GM12878 (cell line): ENCODE results near the gene RPL10. TPM values are rescaled to one million over a fixed set of nuclear protein-coding genes. Genes with fewer than 3 reads are reported as not detected.

Experiments
- ATAC-seq: fragments of 200-7000 bp; cut with Tn5 transposase; 3 replicates; pipeline ENCODE4 v1.9.1; 2020; ENCODE audit warnings: mild to moderate bottlenecking, moderate library complexity
- BruUV-seq: library from RNA; stranded (reverse); fragments of 400-500 nt; replicated peaks from 2 replicates; lab custom pipeline; 2021; lab: Mats Ljungman, UMichigan
- CTCF ChIA-PET: fragments of 300-600 bp; sonication (Branson Sonifier 250); formaldehyde crosslinking; extraction: SDS; loops from one replicate; lab custom pipeline; 2021; ENCODE audit warnings: inconsistent platforms; lab: Yijun Ruan, JAX
- POLR2A ChIA-PET: fragments of 350-600 bp; formaldehyde crosslinking; extraction: SDS; loops from one replicate; lab custom pipeline; 2021; ENCODE audit warnings: inconsistent platforms; lab: Charles Lee
- RAD21 ChIA-PET: fragments of 300-600 bp; sonication (Branson Sonifier 250); formaldehyde crosslinking; loops from one replicate; lab custom pipeline; 2023; ENCODE audit warnings: antibody characterized with exemption; ENCODE audit not compliant: unreplicated experiment; lab: Charles Lee
- SMC1A ChIA-PET: fragments of 300-600 bp; sonication (Branson Sonifier 250); formaldehyde crosslinking; loops from one replicate; lab custom pipeline; 2023; ENCODE audit not compliant: unreplicated experiment, uncharacterized antibody; lab: Charles Lee
- DNase-seq: peaks from one replicate; pipeline ENCODE4 v3.0.0-alpha.2; 2011; ENCODE audit warnings: low read depth, low spot score
- FAIRE-seq: peaks from 3 replicates; lab custom pipeline; 2011; peaks lifted over from hg19 to GRCh38; lab: Jason Lieb, UNC
- H2AFZ ChIP-seq: 2 replicates; pipeline ENCODE4 v1.6.0; 2011; ENCODE audit warnings: low read depth, low read length, control low read depth; ENCODE audit not compliant: control insufficient read depth
- H3K27ac ChIP-seq: 2 replicates; pipeline ENCODE4 v1.5.1; 2011; ENCODE audit warnings: control low read depth; ENCODE audit not compliant: control insufficient read depth, insufficient read depth
- H3K27me3 ChIP-seq, 2 experiments: replicated peaks in 1 of 2; 2 replicates each; pipeline versions ENCODE4 v1.6.0 to v1.6.1; 2011; ENCODE audit warnings: low read length in 1 of 2; ENCODE audit not compliant: control insufficient read depth in 2 of 2, insufficient read depth in 2 of 2
- H3K36me3 ChIP-seq, 2 experiments: 2 replicates each; pipeline ENCODE4 v1.5.1; 2011; ENCODE audit warnings: low read length in 1 of 2; ENCODE audit not compliant: control insufficient read depth in 2 of 2, insufficient read depth in 2 of 2
- H3K4me1 ChIP-seq: 2 replicates; pipeline ENCODE4 v1.6.1; 2011; ENCODE audit warnings: mild to moderate bottlenecking, low read length, moderate library complexity, mixed read lengths; ENCODE audit not compliant: control insufficient read depth, insufficient read depth
- H3K4me2 ChIP-seq: 2 replicates; pipeline ENCODE4 v1.6.0; 2011; ENCODE audit warnings: control low read depth; ENCODE audit not compliant: control insufficient read depth, insufficient read depth
- H3K4me3 ChIP-seq: fragments of 200-600 bp; sonication (generic); 2 replicates; pipeline ENCODE4 v1.5.1; 2016
- H3K79me2 ChIP-seq: 2 replicates; pipeline ENCODE4 v1.6.0; 2011; ENCODE audit warnings: low read length; ENCODE audit not compliant: control insufficient read depth, insufficient read depth
- H3K9ac ChIP-seq: 2 replicates; pipeline ENCODE4 v1.8.0; 2011; ENCODE audit warnings: low read length, control low read depth, mixed read lengths; ENCODE audit not compliant: control insufficient read depth, insufficient read depth
- H3K9me3 ChIP-seq: replicated peaks from 3 replicates; pipeline ENCODE4 v1.5.1; 2011; ENCODE audit warnings: mild to moderate bottlenecking, low read length; ENCODE audit not compliant: control insufficient read depth, insufficient read depth
- H4K20me1 ChIP-seq: 2 replicates; pipeline ENCODE4 v1.6.0; 2011; ENCODE audit not compliant: control insufficient read depth, insufficient read depth
- ATF3 ChIP-seq: IDR thresholded peaks from 2 replicates; pipeline ENCODE4 v1.6.1; 2011; ENCODE audit warnings: low read depth, mild to moderate bottlenecking, low read length, moderate library complexity, borderline replicate concordance; ENCODE audit errors: extremely low read depth
- BCL3 ChIP-seq: IDR thresholded peaks from 2 replicates; pipeline ENCODE4 v1.6.1; 2011; ENCODE audit warnings: borderline replicate concordance, low read depth, mild to moderate bottlenecking, moderate library complexity, low read length; ENCODE audit not compliant: insufficient read depth, poor library complexity, severe bottlenecking
- BHLHE40 ChIP-seq, 2 experiments: fragments of 450-650 bp in 1 of 2; IDR thresholded peaks; 2 replicates each; pipeline ENCODE4 v1.6.1; 2011 to 2017; ENCODE audit warnings: low read depth in 2 of 2, borderline replicate concordance in 1 of 2, improper control_type of control experiment in 1 of 2, low read length in 1 of 2, mild to moderate bottlenecking in 1 of 2
- CREB1 ChIP-seq: IDR thresholded peaks from 2 replicates; pipeline ENCODE4 v1.6.1; 2012; ENCODE audit warnings: low read depth, mild to moderate bottlenecking, inconsistent platforms
- CREM ChIP-seq: IDR thresholded peaks from 2 replicates; pipeline ENCODE4 v1.6.1; 2014; ENCODE audit warnings: antibody characterized with exemption, low read depth
- IKZF2 ChIP-seq, 2 experiments: fragments of 450-650 bp; IDR thresholded peaks; 2 replicates each; pipeline ENCODE4 v1.6.1; 2017; ENCODE audit warnings: mild to moderate bottlenecking in 2 of 2, moderate library complexity in 2 of 2
- LARP7 ChIP-seq: fragments of 450-650 bp; IDR thresholded peaks from 2 replicates; pipeline ENCODE4 v1.6.1; 2017; ENCODE audit warnings: mild to moderate bottlenecking
- NFXL1 ChIP-seq: fragments of 450-650 bp; IDR thresholded peaks from 2 replicates; pipeline ENCODE4 v1.6.1; 2017; ENCODE audit warnings: antibody characterized with exemption, mild to moderate bottlenecking, borderline replicate concordance
- NR2C2 ChIP-seq: IDR thresholded peaks from 2 replicates; pipeline ENCODE4 v1.6.1; 2011; ENCODE audit warnings: borderline replicate concordance, low read depth; ENCODE audit not compliant: control insufficient read depth, insufficient read length
- PKNOX1 ChIP-seq: fragments of 450-650 bp; IDR thresholded peaks from 2 replicates; pipeline ENCODE4 v1.6.1; 2016; ENCODE audit warnings: mild to moderate bottlenecking
- RAD21 ChIP-seq: IDR thresholded peaks from 2 replicates; pipeline ENCODE4 v1.6.1; 2011; ENCODE audit warnings: mild to moderate bottlenecking, low read depth, low read length, moderate library complexity; ENCODE audit not compliant: insufficient read depth
- RUNX3 ChIP-seq: IDR thresholded peaks from 2 replicates; pipeline ENCODE4 v1.6.1; 2012; ENCODE audit warnings: low read length, inconsistent platforms
- TAF1 ChIP-seq: IDR thresholded peaks from 2 replicates; pipeline ENCODE4 v1.6.1; 2011; ENCODE audit warnings: mild to moderate bottlenecking, low read depth, low read length, borderline replicate concordance
- TCF3 ChIP-seq: IDR thresholded peaks from 2 replicates; pipeline ENCODE4 v1.6.1; 2012; ENCODE audit warnings: low read depth, mild to moderate bottlenecking, low read length, borderline replicate concordance; ENCODE audit not compliant: insufficient read depth
- WGBS: methylation state at CpG from one replicate; pipeline ENCODE4 v1.1.6; 2016; ENCODE audit warnings: low lambda C conversion rate; ENCODE audit not compliant: insufficient replicate concordance, insufficient coverage; ENCODE audit errors: missing lambda C conversion rate; 5-methylcytosine and 5-hydroxymethylcytosine counted together
- in situ Hi-C: fragments of 300-500 bp; cut with MboI; formaldehyde crosslinking; loops from 9 replicates; pipeline ENCODE4 v1.14.3; 2018; ENCODE audit warnings: mixed read lengths
- intact Hi-C: fragments of 100-400 bp; cut with micrococcal nuclease; formaldehyde crosslinking; loops from one replicate; pipeline ENCODE4 v1.14.2; 2022; ENCODE audit not compliant: unreplicated experiment
- polyA plus RNA-seq, 11 experiments: library from polyadenylated mRNA; depleted of rRNA in 4 of 11; unstranded in 6 of 11; stranded (reverse) in 5 of 11; fragments of >200 nt; fragmentation: Nextera tagmentation in 4 of 11; fragmentation: Illumina TruSeq in 1 of 11; extraction: Ambion mirVana in 4 of 11; extraction: Trizol in 1 of 11; gene quantifications; 1 replicate in 1 of 11; 2 replicates in 10 of 11; pipeline versions ENCODE4 v1.2.1 to v1.2.3, GENCODE V29; 2011 to 2016; ENCODE audit warnings: inconsistent platforms in 2 of 11, missing spikeins in 2 of 11, low read depth in 1 of 11
- total RNA-seq, 4 experiments: library from RNA; depleted of rRNA in 3 of 4; stranded (reverse); fragments of >200 nt in 3 of 4; fragmentation: Illumina TruSeq in 1 of 4; extraction: Trizol in 1 of 4; gene quantifications; 2 replicates each; pipeline versions ENCODE4 v1.2.1 to v1.2.3, GENCODE V29; 2013 to 2021
- TF ChIP-seq, protein P1 (sequence below): fragments of 450-650 bp; conservative IDR thresholded peaks from 2 replicates; pipeline ENCODE4 v1.6.1; 2017; ENCODE audit warnings: mild to moderate bottlenecking, moderate library complexity

Gene RPL10
- total and polyA plus RNA-seq, 10 of the 15 experiments (the other 5 are each of a cell fraction or from before 2014, with no cell fraction given): 1,938 to 7,222 (median 4,494) TPM

- H3K9me3 ChIP-seq: no peaks in the 10 kb centered on the region; the same call in 2 of the 3 replicates
- H3K36me3 ChIP-seq: no peaks in the 10 kb centered on the region; a peak in 1 of 4 replicates
- SMC1A ChIA-PET: interaction anchor here (1.0 kb wide), 1 partner anchor 9 kb away, joined by 3 read pairs; no protein-coding TSS in a partner anchor
- H3K4me1 ChIP-seq: peaks cover 8% of the 10 kb centered on the region
- peaks cover 15% of the 10 kb centered on the region for H3K79me2 ChIP-seq
- in situ Hi-C loops: loop anchor here (5.0 kb wide), 1 partner anchor 159 kb away; no protein-coding TSS in a partner anchor
- peak overlapping the region; percentile 63; the same call in 1 of the 2 replicates for H3K4me3 ChIP-seq
- H3K27ac ChIP-seq: peak overlapping the region; percentile 81
- peak overlapping the region; percentile 69 for H3K9ac ChIP-seq
- peak overlapping the region; percentile 68; the same call in 1 of the 2 replicates for H3K4me2 ChIP-seq
- no peaks in the 10 kb centered on the region for H4K20me1 ChIP-seq
- H3K27me3 ChIP-seq: no peaks in the 10 kb centered on the region
- peak; percentile 13 for ATAC-seq
- no TSS peak for BruUV-seq
- CTCF ChIA-PET: no interaction called here
- no peak for DNase-seq
- peak overlapping the region; percentile 34 for H2AFZ ChIP-seq
- no peak for FAIRE-seq
- intact Hi-C loops: loop anchor here (10.0 kb wide), 1 partner anchor 47 kb away; the partner anchor contains the start of gene ATP6AP1
- POLR2A ChIA-PET: interaction anchor here (0.6 to 1.3 kb wide), 7 partner anchors 7 to 455 kb away, joined by 3 to 6 read pairs (median 3); partner anchors contain the start of gene PLXNA3
- RAD21 ChIA-PET: no interaction called here
- WGBS: 31% methylated on average over 67 of the region's 79 CpGs
- 0 out of 2 replicates have a peak, but pooled peaks have one; percentile 18 for TF ChIP-seq TCF3
- TF ChIP-seq, protein P1, sequence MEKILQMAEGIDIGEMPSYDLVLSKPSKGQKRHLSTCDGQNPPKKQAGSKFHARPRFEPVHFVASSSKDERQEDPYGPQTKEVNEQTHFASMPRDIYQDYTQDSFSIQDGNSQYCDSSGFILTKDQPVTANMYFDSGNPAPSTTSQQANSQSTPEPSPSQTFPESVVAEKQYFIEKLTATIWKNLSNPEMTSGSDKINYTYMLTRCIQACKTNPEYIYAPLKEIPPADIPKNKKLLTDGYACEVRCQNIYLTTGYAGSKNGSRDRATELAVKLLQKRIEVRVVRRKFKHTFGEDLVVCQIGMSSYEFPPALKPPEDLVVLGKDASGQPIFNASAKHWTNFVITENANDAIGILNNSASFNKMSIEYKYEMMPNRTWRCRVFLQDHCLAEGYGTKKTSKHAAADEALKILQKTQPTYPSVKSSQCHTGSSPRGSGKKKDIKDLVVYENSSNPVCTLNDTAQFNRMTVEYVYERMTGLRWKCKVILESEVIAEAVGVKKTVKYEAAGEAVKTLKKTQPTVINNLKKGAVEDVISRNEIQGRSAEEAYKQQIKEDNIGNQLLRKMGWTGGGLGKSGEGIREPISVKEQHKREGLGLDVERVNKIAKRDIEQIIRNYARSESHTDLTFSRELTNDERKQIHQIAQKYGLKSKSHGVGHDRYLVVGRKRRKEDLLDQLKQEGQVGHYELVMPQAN: peak; percentile 30; the same call in 1 of the 2 replicates
- TF ChIP-seq BHLHE40 (IDR thresholded peaks at IDR 0.05; ENCODE audit: borderline replicate concordance in 1 of 2, low read depth in 2 of 2, low read length in 1 of 2): peak in 1 of 2 experiments; percentile 80; a peak in 2 of 4 replicates
- TF ChIP-seq PKNOX1: 0 out of 2 replicates have a peak, but pooled peaks have one; percentile 2
- no peak for TF ChIP-seq ATF3
- TF ChIP-seq NFXL1: no peak
- peak; percentile 71; the same call in 1 of the 2 replicates for TF ChIP-seq CREB1
- peak; percentile 67; the same call in 1 of the 2 replicates for TF ChIP-seq LARP7
- 0 out of 2 replicates have a peak, but pooled peaks have one; percentile 23 for TF ChIP-seq RUNX3
- peak; percentile 42; the same call in 1 of the 2 replicates for TF ChIP-seq CREM
- TF ChIP-seq NR2C2: no peak
- no peak for TF ChIP-seq BCL3
- TF ChIP-seq IKZF2 (IDR thresholded peaks at IDR 0.05): 0 out of 4 replicates have a peak, but pooled peaks of 1 of the 2 experiments have one; percentile 35
- no peak for TF ChIP-seq RAD21
- peak; percentile 26; the same call in 1 of the 2 replicates for TF ChIP-seq TAF1
Observed at GRCh38 chrX:154378059-154378798, 19.9 kb upstream of the RPL10 start.
